Activated CD4-positive, alpha-beta T cell treated with anti-CD3 and anti-CD28 coated beads for 1 hour (primary cell): Measurements from ENCODE around the gene CD22.

Experiments used
- DNase-seq: peaks from one replicate; pipeline ENCODE4 v3.0.0-alpha.2; 2020

Gene CD22

GRCh38 chr19:35315883-35316282 lies 13.1 kb upstream of the CD22 start:
- no peak for DNase-seq

- DNase-seq, result no peak
These were observed 12.4 kb upstream of the CD22 start for GRCh38 chr19:35316560-35316959.

- DNase-seq, result no peak
These were observed 11.4 kb upstream of the CD22 start for GRCh38 chr19:35317464-35318043.

- no peak for DNase-seq
These were observed 10.1 kb upstream of the CD22 start for GRCh38 chr19:35318679-35319448.

- DNase-seq, result no peak
These were observed 8.8 kb upstream of the CD22 start for GRCh38 chr19:35320065-35320713.

GRCh38 chr19:35321291-35321690 lies 7.7 kb upstream of the CD22 start:
- DNase-seq, result no peak

GRCh38 chr19:35322014-35322413 lies 7.0 kb upstream of the CD22 start:
- no peak for DNase-seq

GRCh38 chr19:35327642-35328041 lies 1.3 kb upstream of the CD22 start:
- no peak for DNase-seq

GRCh38 chr19:35329323-35329722 lies 336 bp downstream of the CD22 start:
- DNase-seq, result no peak

GRCh38 chr19:35330475-35330874 lies 1.5 kb downstream of the CD22 start:
- no peak for DNase-seq

GRCh38 chr19:35331551-35332214 lies 2.7 kb downstream of the CD22 start:
- DNase-seq, result no peak

GRCh38 chr19:35332817-35333216 lies 3.8 kb downstream of the CD22 start:
- DNase-seq, result no peak

- no peak for DNase-seq
These were observed 5.3 kb downstream of the CD22 start for GRCh38 chr19:35334144-35334753.

GRCh38 chr19:35336166-35336955 lies 7.4 kb downstream of the CD22 start:
- DNase-seq, result no peak

- no peak for DNase-seq
These were observed 8.4 kb downstream of the CD22 start for GRCh38 chr19:35337097-35337983.

GRCh38 chr19:35337984-35338296 lies 9.0 kb downstream of the CD22 start:
- DNase-seq, result no peak

- no peak for DNase-seq
These were observed 11.4 kb downstream of the CD22 start for GRCh38 chr19:35340431-35340830.

GRCh38 chr19:35341006-35341405 lies 12.0 kb downstream of the CD22 start:
- no peak for DNase-seq

- no peak for DNase-seq
These were observed 12.7 kb downstream of the CD22 start for GRCh38 chr19:35341565-35342225.

GRCh38 chr19:35342430-35342829 lies 13.4 kb downstream of the CD22 start:
- DNase-seq, result no peak

- DNase-seq, result no peak
These were observed 15.6 kb downstream of the CD22 start for GRCh38 chr19:35344511-35345031.
